GM13977 (cell line): Measurements from ENCODE around the gene NOTCH4.

ENCODE experiments used
- DNase-seq: peaks from one replicate; pipeline ENCODE4 v3.0.0; 2012; ENCODE audit warnings: low spot score
- in situ Hi-C: fragments of 300-500 bp; cut with MboI; formaldehyde crosslinking; loops from one replicate; pipeline ENCODE4 v1.12.0; 2022; ENCODE audit warnings: low sequenced_read_pairs, low pct_unique_long_range_greater_than_20kb, mixed read lengths, inconsistent platforms; ENCODE audit not compliant: unreplicated experiment
- TF ChIP-seq, protein P1 (sequence below): IDR thresholded peaks from 2 replicates; pipeline ENCODE4 v1.5.1; 2012; ENCODE audit warnings: mild to moderate bottlenecking, control low read depth; ENCODE audit not compliant: insufficient read depth; ENCODE audit errors: extremely low read depth, missing control alignments

The NOTCH4 gene

GRCh38 chr6:32163559-32164258, 60.2 kb downstream of the NOTCH4 start:
- TF ChIP-seq, protein P1, sequence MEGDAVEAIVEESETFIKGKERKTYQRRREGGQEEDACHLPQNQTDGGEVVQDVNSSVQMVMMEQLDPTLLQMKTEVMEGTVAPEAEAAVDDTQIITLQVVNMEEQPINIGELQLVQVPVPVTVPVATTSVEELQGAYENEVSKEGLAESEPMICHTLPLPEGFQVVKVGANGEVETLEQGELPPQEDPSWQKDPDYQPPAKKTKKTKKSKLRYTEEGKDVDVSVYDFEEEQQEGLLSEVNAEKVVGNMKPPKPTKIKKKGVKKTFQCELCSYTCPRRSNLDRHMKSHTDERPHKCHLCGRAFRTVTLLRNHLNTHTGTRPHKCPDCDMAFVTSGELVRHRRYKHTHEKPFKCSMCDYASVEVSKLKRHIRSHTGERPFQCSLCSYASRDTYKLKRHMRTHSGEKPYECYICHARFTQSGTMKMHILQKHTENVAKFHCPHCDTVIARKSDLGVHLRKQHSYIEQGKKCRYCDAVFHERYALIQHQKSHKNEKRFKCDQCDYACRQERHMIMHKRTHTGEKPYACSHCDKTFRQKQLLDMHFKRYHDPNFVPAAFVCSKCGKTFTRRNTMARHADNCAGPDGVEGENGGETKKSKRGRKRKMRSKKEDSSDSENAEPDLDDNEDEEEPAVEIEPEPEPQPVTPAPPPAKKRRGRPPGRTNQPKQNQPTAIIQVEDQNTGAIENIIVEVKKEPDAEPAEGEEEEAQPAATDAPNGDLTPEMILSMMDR: no peak
- no peak for DNase-seq
- in situ Hi-C loops: no loop called here

DNA sequence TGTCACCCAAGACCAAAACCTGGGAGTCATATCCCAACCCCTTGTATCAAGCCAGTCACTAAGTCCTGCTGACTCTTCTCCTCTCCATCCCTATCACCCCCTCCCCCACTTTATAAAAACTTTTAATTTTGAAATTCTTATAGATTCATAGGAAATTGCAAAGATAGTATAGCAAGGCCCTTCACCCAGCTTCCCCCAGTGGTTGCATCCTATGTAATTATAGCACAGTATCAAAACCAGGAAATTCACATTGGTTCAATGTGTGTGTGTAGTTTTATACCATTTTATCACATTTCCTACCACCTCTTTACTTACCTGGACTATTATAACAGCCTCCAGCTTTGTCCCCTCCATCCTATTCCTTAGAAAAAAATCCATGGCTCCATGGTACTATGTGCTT, 65.8 kb downstream of the NOTCH4 start:
- DNase-seq: no peak
- TF ChIP-seq, protein P1: no peak
- in situ Hi-C loops: no loop called here

GRCh38 chr6:32156891-32157290, 67.0 kb downstream of the NOTCH4 start:
- TF ChIP-seq, protein P1: no peak
- in situ Hi-C loops: no loop called here
- DNase-seq: no peak

DNA sequence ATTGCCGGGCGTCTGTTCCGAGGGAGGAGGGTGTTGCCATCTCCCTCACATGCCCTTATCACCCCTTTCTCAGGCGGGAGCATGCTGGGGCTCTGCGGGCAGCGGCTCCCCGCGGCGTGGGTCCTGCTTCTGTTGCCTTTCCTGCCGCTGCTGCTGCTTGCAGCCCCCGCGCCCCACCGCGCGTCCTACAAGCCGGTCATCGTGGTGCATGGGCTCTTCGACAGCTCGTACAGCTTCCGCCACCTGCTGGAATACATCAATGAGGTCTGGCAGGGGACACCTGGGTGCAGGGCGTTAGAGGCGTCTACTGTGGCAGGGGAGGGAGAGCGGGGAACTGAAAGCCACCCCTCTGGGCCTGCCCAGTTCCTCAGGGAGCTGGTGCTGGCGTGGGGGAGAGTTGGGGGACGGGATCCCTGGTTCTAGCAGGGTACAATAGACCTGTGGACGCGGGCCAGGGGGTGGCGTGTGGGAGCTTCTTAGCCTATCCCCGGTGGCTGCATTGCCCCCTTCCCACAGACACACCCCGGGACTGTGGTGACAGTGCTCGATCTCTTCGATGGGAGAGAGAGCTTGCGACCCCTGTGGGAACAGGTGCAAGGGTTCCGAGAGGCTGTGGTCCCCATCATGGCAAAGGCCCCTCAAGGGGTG, 69.2 kb downstream of the NOTCH4 start:
- DNase-seq: peak; percentile 88
- in situ Hi-C loops: no loop called here
- TF ChIP-seq, protein P1: peak; percentile 68

- TF ChIP-seq, protein P1: no peak
- in situ Hi-C loops: no loop called here
- DNase-seq: peak; percentile 66
Observed at GRCh38 chr6:32153564-32154513, 70.0 kb downstream of the NOTCH4 start, which contains the start of gene PPT2. Gene PPT2 (plus strand): TSS chr6:32154141. CDS start chr6:32154595, 454 bp downstream.

DNA sequence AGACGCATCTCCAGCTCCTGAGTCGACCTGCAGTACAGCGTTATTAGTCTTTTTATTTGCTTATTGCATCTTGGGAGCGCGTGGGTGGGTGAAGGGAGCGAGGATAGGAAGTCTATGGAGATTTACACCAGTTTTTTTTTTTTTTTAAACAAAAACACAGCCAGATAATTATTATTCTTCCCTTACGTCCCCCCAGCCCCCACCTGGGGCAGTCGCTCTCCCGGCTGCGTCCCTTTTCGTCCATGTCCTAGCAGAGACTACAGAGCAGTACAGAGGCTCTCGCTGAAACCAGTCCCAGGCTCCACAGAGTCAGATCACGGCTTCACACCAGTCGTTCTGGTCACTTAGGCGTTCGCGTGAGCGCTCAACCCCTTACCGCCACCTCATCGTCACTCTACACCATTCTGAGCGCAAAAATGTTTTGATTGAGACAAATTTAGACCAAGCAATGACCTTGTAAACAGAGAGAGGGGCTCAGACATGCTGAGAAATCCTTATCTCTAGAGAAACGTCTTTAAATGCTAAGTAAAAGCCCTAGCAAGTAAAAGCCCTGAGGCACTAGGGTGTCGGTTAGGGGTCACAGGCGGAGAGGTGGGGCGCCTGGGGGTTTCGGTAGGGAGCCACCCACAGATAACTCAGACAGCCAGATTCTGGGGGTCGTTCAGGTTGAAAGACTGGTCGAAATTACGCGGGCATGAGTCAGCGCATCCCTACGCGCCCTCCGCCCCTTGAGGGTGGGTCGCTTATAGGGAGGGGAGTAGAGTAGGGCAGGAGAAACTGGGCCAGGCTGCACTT, 70.9 kb downstream of the NOTCH4 start:
- TF ChIP-seq, protein P1: no peak
- in situ Hi-C loops: no loop called here
- DNase-seq: no peak
